ENCODE results near the gene RCBTB2.

DNA sequence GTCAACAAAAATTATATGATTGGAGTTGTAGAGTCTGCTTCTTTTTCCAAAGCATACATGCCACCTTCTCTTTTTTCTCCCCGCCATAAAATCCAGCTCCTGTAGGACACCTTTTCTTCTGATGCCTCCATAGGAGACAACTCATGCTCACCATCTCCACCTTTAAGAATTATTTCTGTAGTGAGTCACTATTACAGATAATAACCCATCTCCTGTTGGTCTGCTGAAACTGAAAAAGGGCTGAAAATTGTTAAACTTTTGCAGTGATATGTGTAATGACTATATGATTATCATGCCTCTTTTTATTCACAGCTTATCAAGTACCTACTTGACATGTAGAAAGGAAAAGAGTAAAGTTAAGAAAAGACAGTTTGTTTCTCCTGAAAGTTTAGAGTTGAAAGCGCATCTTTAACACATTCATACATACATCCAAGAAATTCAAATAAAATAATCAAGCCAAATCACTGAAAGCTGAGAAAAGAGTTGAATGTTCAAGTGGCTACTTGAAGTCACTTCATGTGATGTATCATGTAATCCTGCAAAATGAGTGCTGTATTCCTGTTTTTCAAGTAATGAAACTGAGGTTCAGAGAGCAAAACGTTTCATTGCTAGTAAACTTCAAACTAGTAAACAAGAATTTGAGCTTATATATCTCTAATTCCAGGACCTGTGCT, 84.5 kb downstream of the RCBTB2 start:
- no peak for TF ChIP-seq POLR2AphosphoS5 (IDR thresholded peaks at IDR 0.05; ENCODE audit: low read depth, low read length)
- no peak for TF ChIP-seq TAF1 (IDR thresholded peaks at IDR 0.05; ENCODE audit: borderline replicate concordance, insufficient read depth, low read length)
- TF ChIP-seq, protein P1, sequence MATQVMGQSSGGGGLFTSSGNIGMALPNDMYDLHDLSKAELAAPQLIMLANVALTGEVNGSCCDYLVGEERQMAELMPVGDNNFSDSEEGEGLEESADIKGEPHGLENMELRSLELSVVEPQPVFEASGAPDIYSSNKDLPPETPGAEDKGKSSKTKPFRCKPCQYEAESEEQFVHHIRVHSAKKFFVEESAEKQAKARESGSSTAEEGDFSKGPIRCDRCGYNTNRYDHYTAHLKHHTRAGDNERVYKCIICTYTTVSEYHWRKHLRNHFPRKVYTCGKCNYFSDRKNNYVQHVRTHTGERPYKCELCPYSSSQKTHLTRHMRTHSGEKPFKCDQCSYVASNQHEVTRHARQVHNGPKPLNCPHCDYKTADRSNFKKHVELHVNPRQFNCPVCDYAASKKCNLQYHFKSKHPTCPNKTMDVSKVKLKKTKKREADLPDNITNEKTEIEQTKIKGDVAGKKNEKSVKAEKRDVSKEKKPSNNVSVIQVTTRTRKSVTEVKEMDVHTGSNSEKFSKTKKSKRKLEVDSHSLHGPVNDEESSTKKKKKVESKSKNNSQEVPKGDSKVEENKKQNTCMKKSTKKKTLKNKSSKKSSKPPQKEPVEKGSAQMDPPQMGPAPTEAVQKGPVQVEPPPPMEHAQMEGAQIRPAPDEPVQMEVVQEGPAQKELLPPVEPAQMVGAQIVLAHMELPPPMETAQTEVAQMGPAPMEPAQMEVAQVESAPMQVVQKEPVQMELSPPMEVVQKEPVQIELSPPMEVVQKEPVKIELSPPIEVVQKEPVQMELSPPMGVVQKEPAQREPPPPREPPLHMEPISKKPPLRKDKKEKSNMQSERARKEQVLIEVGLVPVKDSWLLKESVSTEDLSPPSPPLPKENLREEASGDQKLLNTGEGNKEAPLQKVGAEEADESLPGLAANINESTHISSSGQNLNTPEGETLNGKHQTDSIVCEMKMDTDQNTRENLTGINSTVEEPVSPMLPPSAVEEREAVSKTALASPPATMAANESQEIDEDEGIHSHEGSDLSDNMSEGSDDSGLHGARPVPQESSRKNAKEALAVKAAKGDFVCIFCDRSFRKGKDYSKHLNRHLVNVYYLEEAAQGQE (IDR thresholded peaks at IDR 0.05; ENCODE audit: insufficient read depth in 1 of 2, low read depth in 2 of 2, low read length in 2 of 2): no peak
- no peak for TF ChIP-seq FOXP2 (optimal IDR thresholded peaks at IDR 0.05; ENCODE audit: borderline replicate concordance, extremely low read depth, extremely low read length, insufficient read depth)
